Fibroblast of pulmonary artery (primary cell): Measurements from ENCODE around the gene PASK.
"Not testable (repeated sequence)": the region's sequence is repeated elsewhere in the genome, so short reads cannot be mapped to it uniquely, and the experiment has no call there.

Source experiments
- DNase-seq: peaks from one replicate; pipeline ENCODE4 v3.0.0-alpha.2; 2010; ENCODE audit warnings: low read depth
- H3K4me3 ChIP-seq: replicated peaks from 2 replicates; pipeline ENCODE4 v1.5.1; 2011; ENCODE audit warnings: low read depth, mild to moderate bottlenecking, control low read depth, low read length, moderate library complexity
- CTCF ChIP-seq: IDR thresholded peaks from 2 replicates; pipeline ENCODE4 v1.5.1; 2011; ENCODE audit warnings: mild to moderate bottlenecking, control low read depth, low read length, inconsistent platforms; ENCODE audit errors: missing control alignments

Gene PASK

DNA sequence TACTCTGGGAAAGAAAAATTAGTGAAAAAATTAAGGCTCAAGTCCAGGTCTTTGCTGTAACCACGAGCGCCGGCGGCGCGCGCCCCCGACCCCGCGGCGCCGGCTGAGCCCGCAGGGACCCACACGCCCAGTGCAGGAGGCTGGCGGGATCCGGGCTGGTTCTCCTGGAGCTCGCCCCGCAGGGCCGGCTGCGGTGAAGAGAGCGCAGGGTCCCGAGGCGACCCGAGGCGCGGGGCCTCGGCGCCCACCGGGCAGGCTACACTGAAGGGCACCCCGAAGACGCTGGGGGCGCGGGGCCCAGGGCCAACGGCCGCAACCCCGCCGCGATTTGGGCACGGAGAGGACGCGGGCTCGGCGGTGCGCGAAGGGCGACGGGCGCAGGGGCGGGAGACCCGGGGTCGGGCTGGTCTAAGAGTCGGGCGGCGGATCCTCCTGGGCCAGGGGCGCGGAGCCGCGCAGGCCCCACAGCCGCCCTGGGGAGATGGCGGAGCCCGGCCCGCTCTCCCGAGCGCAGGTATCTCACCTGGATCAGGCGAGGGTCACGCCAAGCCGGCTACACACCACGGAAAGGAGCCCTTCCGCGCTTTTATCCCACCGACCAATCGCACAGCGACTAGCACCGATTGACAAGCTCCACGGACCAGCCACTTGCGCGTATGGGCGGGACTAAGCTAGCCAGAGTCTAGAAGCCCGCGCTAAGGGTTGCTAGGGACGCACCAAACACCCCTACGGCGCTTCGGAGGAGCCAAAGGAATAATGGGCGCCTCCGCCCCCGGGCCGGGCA is at the start of gene PASK:
PASK (minus strand) TSS at position 582 of the 784 bp plus-strand sequence. CDS start 6,440 bp downstream, outside the sequence.
- peak within 1 kb of the TSS; percentile 68 for H3K4me3 ChIP-seq
- peak; percentile 93 for DNase-seq
- TF ChIP-seq CTCF = no peak

GRCh38 chr2:241198381-241199279 is 49.4 kb upstream of the PASK start:
- no peak overlapping the region for H3K4me3 ChIP-seq
- TF ChIP-seq CTCF = no peak
- no peak for DNase-seq

DNA sequence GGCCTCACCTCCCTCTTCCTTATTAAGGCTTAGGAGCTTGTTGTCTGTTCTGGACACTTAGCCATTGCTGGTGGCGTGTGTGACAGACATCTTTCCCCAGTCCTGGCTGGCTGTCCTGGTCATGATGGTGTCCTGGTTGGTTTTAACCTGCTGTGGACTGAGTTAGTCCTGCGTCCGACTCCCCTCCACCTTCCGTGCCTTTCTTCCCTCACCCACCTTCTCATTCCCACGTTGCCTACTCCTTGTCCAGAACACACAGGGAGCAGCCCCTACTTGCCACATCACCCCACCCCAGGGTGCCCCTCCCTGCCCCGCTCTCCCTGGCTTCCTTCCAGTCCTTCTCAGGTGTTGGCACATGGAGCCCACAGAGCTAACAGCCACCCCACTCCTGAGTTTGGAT is 48.7 kb upstream of the PASK start:
- no peak overlapping the region for H3K4me3 ChIP-seq
- no peak for DNase-seq
- no peak for TF ChIP-seq CTCF

DNA sequence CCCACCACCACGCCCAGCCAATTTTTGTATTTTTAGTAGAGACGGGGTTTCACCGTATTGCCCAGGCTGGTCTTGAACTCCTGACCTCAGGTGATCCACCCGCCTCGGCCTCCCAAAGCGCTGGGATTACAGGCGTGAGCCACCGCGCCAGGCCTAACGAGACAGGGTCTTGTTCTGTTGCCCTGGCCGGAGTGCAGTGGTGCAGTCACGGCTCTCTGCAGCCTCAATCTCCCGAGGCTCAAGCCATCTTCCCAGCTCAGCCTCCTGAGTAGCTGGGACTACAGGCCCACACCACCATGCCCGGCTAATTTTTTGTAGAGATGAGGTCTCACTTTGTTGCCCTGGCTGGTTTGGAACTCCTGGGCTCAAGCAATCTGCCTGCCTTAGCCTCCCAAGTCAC is 48.0 kb upstream of the PASK start:
- not testable (repeated sequence) for H3K4me3 ChIP-seq, DNase-seq

GRCh38 chr2:241195506-241196130 is 46.3 kb upstream of the PASK start:
- DNase-seq = no peak
- no peak for TF ChIP-seq CTCF
- no peak overlapping the region for H3K4me3 ChIP-seq

DNA sequence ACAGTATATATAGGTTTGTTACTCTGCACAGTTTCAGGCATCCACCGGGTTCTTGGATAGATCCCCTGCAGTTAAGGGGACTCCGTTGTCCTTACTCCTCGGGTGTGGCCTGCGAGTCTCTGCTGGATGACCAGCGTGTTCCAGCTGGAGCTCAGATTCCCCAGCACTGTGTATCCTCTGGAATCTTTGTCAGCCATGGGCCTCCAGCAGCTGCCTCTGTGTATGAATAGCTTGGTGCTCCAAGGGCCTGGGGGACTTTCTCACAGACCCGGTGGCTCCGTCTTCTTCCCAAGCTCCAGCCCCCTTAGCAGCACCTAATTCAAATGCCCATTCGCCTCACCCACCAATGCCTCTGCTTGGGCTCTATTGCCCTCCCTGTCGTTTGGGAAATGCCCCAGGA is 45.5 kb upstream of the PASK start:
- no peak for TF ChIP-seq CTCF

DNA sequence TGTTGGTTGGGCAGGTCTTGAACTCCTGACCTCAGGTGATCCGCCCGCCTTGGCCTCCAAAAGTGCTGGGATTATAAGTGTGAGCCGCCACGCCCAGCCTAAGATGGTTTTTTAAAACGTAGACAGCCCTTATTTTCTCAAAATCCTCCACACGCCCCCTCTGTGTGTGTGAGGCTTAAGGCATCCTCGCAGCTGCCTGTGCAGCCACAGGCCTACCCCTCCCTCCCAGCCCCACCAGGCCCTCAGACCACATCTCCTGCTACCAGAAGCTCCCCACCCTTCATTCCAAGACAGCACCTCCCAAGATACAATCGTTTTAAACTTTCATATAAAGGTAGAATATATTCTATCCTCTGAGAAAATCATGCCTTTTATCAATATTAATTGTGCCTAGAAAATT is 44.0 kb upstream of the PASK start:
- no peak for TF ChIP-seq CTCF
- no peak overlapping the region for H3K4me3 ChIP-seq
- no peak for DNase-seq

More for the DNA sequence above, 45.5 kb upstream of the PASK start:
- DNase-seq = no peak
- H3K4me3 ChIP-seq = no peak overlapping the region
